ENCODE results near the gene ITGAX. TPM values are rescaled to one million over a fixed set of nuclear protein-coding genes. Genes with fewer than 3 reads are reported as not detected.

ITGAX gene
- total and polyA plus RNA-seq, 4 donors: 38.1 to 148 (median 113) TPM

DNA sequence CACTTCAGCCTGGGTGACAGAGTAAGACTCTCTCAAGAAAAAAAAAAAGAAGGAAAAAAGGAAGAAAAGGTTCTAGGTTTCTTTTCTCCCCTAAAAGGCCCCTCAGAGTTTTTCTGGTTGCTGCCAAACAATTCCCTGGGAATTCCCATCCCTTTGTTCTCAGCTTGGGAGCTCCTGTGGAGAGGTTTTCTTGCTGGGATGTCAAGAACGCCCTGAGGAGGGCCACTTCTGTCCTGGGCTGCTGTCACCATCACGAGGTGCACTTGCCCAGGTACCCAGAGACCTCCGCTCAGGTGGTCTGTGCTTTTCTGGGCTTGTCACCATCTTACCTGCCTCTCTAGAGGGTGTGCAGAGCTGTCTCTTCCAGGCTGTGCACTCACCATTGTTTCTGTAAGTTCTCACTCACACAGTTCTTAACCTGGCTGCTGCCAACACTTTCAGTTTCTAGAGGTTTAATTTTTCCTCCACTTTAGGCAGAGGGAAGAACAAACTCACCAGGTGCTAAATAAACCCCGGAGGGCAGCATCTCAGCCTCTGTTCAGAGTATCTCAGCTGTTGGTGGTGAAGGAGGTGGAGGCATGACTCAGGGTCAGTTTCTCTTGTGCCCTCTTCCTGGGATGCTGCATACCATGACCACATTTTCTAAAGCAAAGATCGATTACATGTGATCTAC, 75.5 kb downstream of the ITGAX start:
- Histone ChIP-seq H3K27ac (ENCODE audit: low read depth in 1 of 2, low read length in 1 of 2) (peak overlapping the region in 1 of 2 donors; percentile 84), H3K27me3 (ENCODE audit: control insufficient read depth in 3 of 3, insufficient read depth in 3 of 3, low read length in 2 of 3) (peaks cover 0 to 15% (median 4%) of the 10 kb centered on the region in 3 donors), H3K9me3 (ENCODE audit: control insufficient read depth in 4 of 4, insufficient read depth in 3 of 4, low read length in 3 of 4) (no peaks in the 10 kb centered on the region), H3K36me3 (ENCODE audit: control insufficient read depth in 4 of 4, insufficient read depth in 4 of 4, low read length in 4 of 4) (peaks cover 0 to 3% (median 0%) of the 10 kb centered on the region in 4 donors), H3K4me3 (no peak overlapping the region), H3K9ac (ENCODE audit: insufficient read depth in 1 of 2, low read length in 2 of 2) (no peak overlapping the region), H3K4me1 (ENCODE audit: control insufficient read depth in 5 of 5, insufficient read depth in 5 of 5, low read length in 5 of 5) (peaks cover 0 to 7% (median 0%) of the 10 kb centered on the region in 5 donors)
- ATAC-seq (ENCODE audit: insufficient read depth, low FRiP score) (no peak), DNase-seq (no peak)
- 48 to 74% methylated on average over 5 of the region's 5 CpGs for WGBS, 2 donors
- TF ChIP-seq, protein P1, sequence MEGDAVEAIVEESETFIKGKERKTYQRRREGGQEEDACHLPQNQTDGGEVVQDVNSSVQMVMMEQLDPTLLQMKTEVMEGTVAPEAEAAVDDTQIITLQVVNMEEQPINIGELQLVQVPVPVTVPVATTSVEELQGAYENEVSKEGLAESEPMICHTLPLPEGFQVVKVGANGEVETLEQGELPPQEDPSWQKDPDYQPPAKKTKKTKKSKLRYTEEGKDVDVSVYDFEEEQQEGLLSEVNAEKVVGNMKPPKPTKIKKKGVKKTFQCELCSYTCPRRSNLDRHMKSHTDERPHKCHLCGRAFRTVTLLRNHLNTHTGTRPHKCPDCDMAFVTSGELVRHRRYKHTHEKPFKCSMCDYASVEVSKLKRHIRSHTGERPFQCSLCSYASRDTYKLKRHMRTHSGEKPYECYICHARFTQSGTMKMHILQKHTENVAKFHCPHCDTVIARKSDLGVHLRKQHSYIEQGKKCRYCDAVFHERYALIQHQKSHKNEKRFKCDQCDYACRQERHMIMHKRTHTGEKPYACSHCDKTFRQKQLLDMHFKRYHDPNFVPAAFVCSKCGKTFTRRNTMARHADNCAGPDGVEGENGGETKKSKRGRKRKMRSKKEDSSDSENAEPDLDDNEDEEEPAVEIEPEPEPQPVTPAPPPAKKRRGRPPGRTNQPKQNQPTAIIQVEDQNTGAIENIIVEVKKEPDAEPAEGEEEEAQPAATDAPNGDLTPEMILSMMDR (IDR thresholded peaks at IDR 0.05; ENCODE audit: control extremely low read depth, extremely low read depth): no peak

Other genes starting within 250 kb of the ITGAX start
- 10 to 100 TPM; 20.3 to 47.6 TPM for gene BCKDK, start 246.8 kb upstream of the ITGAX start, total RNA-seq
- 10 to 100 TPM; 16.2 to 61.8 TPM for gene BCKDK, start 246.8 kb upstream of the ITGAX start, polyA plus RNA-seq
- gene KAT8, start 237.5 kb upstream of the ITGAX start, total RNA-seq: 10 to 100 TPM; 53.0 to 68.2 TPM
- gene KAT8, start 237.5 kb upstream of the ITGAX start, polyA plus RNA-seq: 10 to 100 TPM; 53.5 to 73.2 TPM
- 100 to 1,000 TPM in 1 of 2 donors, 10 to 100 TPM in 1; 84.4 to 127 TPM for gene PRSS8, start 219.4 kb upstream of the ITGAX start, total RNA-seq
- gene PRSS8, start 219.4 kb upstream of the ITGAX start, polyA plus RNA-seq: 10 to 100 TPM; 83.2 to 95.3 TPM
- gene PRSS36, start 205.1 kb upstream of the ITGAX start, total RNA-seq: 1 to 10 TPM in 1 of 2 donors, under 1 TPM in 1; 0.43 to 4.2 TPM
- 1 to 10 TPM; 2.6 to 3.6 TPM for gene PRSS36, start 205.1 kb upstream of the ITGAX start, polyA plus RNA-seq
- 100 to 1,000 TPM; 110 to 272 TPM for gene FUS, start 175.0 kb upstream of the ITGAX start, total RNA-seq
- 100 to 1,000 TPM; 237 to 248 TPM for gene FUS, start 175.0 kb upstream of the ITGAX start, polyA plus RNA-seq
- gene PYCARD, start 152.4 kb upstream of the ITGAX start, total RNA-seq: 10 to 100 TPM; 24.1 to 77.8 TPM
- 100 to 1,000 TPM in 1 of 2 donors, 10 to 100 TPM in 1; 62.3 to 119 TPM for gene PYCARD, start 152.4 kb upstream of the ITGAX start, polyA plus RNA-seq
- gene TRIM72, start 141.1 kb upstream of the ITGAX start, total RNA-seq: under 1 TPM in 1 of 2 donors, not detected in 1; 0.09 TPM
- under 1 TPM; 0.02 to 0.03 TPM for gene TRIM72, start 141.1 kb upstream of the ITGAX start, polyA plus RNA-seq
- gene PYDC1, start 138.0 kb upstream of the ITGAX start, total RNA-seq: not detected
- not detected for gene PYDC1, start 138.0 kb upstream of the ITGAX start, polyA plus RNA-seq
- 10 to 100 TPM; 11.0 to 56.2 TPM for gene ITGAM, start 95.2 kb upstream of the ITGAX start, total RNA-seq
- 10 to 100 TPM in 1 of 2 donors, 1 to 10 TPM in 1; 9.2 to 84.0 TPM for gene ITGAM, start 95.2 kb upstream of the ITGAX start, polyA plus RNA-seq
- gene ITGAD, start 38.2 kb downstream of the ITGAX start, total RNA-seq: 1 to 10 TPM in 1 of 2 donors, under 1 TPM in 1; 0.43 to 1.5 TPM
- under 1 TPM; 0.19 to 0.24 TPM for gene ITGAD, start 38.2 kb downstream of the ITGAX start, polyA plus RNA-seq
- gene COX6A2, start 73.2 kb downstream of the ITGAX start, total RNA-seq: not detected
- not detected for gene COX6A2, start 73.2 kb downstream of the ITGAX start, polyA plus RNA-seq
- 1 to 10 TPM; 1.2 to 1.4 TPM for gene ZNF843, start 87.6 kb downstream of the ITGAX start, total RNA-seq
- under 1 TPM; 0.25 to 0.30 TPM for gene ZNF843, start 87.6 kb downstream of the ITGAX start, polyA plus RNA-seq
- gene ARMC5, start 104.3 kb downstream of the ITGAX start, total RNA-seq: 10 to 100 TPM in 1 of 2 donors, 1 to 10 TPM in 1; 8.2 to 16.7 TPM
- gene ARMC5, start 104.3 kb downstream of the ITGAX start, polyA plus RNA-seq: 10 to 100 TPM; 11.4 to 13.2 TPM
- gene TGFB1I1, start 117.0 kb downstream of the ITGAX start, total RNA-seq: 10 to 100 TPM; 45.4 to 58.9 TPM
- 10 to 100 TPM; 25.1 to 29.9 TPM for gene TGFB1I1, start 117.0 kb downstream of the ITGAX start, polyA plus RNA-seq
- 1 to 10 TPM in 1 of 2 donors, under 1 TPM in 1; 0.85 to 1.7 TPM for gene SLC5A2, start 127.9 kb downstream of the ITGAX start, total RNA-seq
- gene SLC5A2, start 127.9 kb downstream of the ITGAX start, polyA plus RNA-seq: 1 to 10 TPM; 2.9 to 3.1 TPM
- gene RUSF1, start 153.2 kb downstream of the ITGAX start, total RNA-seq: 10 to 100 TPM; 75.9 to 82.7 TPM
- gene RUSF1, start 153.2 kb downstream of the ITGAX start, polyA plus RNA-seq: 10 to 100 TPM; 56.1 to 70.3 TPM
- 10 to 100 TPM in 1 of 2 donors, not detected in 1; 47.8 TPM for gene AHSP, start 172.7 kb downstream of the ITGAX start, total RNA-seq
- gene AHSP, start 172.7 kb downstream of the ITGAX start, polyA plus RNA-seq: under 1 TPM in 1 of 2 donors, not detected in 1; 0.30 TPM